ENCODE measurements around the gene C3orf18.

C3orf18 gene

DNA sequence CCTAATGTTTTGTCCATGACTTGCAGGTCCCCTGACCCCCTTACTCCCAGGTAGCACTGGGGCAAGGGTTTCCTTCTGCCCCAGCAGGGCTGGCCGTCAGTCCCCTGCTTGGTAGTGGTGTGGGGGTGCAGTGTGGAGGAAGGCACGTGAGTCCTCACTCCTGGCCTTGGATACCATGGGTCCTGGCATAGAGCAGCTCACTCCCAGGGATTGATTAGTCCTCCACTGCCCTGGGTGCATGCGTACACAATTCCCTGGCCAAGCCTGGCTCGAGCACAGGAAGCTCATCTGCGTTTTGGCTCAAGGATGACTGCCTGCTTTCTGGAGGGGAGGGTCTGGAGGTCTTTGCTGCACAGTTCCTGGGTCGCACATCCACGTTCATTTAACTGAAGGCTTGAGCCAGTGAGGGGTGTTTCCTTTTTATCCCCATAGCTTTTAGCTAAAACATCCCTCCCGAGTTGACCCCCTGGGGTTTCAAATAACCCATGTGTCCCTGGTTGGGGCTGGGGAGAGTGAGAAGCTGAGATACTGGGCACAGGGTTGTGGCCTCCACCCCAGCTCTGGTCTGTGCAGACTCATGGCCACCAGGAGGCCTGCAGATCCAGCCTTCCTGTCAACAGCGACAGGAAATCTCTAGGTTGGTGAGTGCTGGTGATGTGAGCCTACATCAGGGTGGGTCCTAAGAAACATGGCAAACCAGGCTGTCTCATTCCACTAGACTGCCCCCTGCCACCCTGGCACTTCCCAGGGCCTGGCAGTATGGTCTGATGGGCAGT, 13.3 kb upstream of the C3orf18 start:
- DNase-seq (ENCODE audit: low read depth): no peak

DNA sequence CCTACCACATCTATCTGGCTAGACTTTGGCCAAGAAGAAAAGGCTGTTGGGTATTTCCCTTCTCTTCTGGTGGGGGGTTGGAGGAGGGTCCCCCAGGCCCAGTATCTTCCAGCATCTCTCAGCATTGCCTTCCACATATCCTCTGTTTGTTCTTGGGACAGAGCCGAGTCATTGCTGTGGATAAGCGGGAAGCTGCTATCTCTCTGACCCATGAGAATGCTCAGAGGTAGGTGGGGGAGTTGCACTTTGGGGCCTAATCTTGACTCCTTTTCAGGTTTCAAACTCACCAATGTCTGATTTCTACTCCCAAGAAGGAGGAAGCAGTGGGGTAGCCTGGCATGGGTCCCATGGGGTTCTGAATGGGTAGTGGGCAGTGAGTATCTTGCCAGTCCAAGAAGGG, 9.8 kb upstream of the C3orf18 start:
- no peak for DNase-seq (ENCODE audit: low read depth)

- DNase-seq (ENCODE audit: low read depth): peak; percentile 12
Measured at GRCh38 chr3:50575372-50575771, 7.8 kb upstream of the C3orf18 start.

GRCh38 chr3:50574444-50574831, 6.9 kb upstream of the C3orf18 start:
- DNase-seq (ENCODE audit: low read depth): no peak

DNA sequence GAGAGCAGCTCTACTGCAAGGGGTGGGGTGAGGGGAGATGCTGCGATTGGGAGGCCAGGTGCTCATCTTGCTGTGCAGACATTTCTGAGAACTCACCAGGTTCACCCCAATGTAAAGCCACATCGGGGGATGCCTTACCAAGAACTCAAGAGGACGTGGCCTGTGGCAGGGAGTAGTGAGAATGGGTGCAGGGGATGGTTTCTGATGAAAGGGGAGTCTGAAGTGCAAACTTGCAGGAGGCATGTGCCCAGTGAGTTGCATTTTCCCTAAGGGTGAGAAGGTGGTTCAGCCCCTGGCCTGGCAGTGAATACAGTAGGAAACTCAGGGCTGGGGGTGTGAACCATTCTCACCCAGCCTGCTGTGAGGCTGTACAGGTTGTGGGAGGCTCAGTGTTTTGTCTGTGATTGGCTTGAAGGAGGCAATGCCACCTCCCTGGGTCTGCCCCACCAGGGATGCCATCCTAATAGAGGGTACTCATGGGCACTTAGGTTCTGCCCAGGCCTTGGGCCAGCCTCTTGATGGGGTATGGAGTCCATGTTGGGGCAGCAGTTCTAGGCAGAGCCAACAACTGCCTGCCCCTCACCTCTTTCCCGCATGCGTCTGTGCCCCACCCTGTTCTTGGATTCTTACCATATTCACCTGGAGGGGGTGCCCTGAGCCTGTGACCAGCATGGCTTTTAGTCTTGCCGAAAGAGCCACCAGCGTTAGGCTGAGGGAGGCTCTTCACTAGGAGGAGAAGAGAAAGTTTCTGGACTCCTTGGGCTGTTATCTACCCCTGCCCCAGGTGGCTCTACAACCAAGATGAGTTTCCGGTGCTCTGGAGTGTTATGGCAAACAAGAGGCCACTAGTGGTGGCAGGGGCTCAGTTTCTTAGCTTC, 6.3 kb upstream of the C3orf18 start:
- DNase-seq (ENCODE audit: low read depth): no peak

- no peak for DNase-seq (ENCODE audit: low read depth)
Measured at GRCh38 chr3:50572801-50573371, 5.3 kb upstream of the C3orf18 start.

GRCh38 chr3:50572158-50572557, 4.6 kb upstream of the C3orf18 start:
- peak; percentile 57 for DNase-seq (ENCODE audit: low read depth)

GRCh38 chr3:50571486-50571885, 3.9 kb upstream of the C3orf18 start:
- no peak for DNase-seq (ENCODE audit: low read depth)

DNA sequence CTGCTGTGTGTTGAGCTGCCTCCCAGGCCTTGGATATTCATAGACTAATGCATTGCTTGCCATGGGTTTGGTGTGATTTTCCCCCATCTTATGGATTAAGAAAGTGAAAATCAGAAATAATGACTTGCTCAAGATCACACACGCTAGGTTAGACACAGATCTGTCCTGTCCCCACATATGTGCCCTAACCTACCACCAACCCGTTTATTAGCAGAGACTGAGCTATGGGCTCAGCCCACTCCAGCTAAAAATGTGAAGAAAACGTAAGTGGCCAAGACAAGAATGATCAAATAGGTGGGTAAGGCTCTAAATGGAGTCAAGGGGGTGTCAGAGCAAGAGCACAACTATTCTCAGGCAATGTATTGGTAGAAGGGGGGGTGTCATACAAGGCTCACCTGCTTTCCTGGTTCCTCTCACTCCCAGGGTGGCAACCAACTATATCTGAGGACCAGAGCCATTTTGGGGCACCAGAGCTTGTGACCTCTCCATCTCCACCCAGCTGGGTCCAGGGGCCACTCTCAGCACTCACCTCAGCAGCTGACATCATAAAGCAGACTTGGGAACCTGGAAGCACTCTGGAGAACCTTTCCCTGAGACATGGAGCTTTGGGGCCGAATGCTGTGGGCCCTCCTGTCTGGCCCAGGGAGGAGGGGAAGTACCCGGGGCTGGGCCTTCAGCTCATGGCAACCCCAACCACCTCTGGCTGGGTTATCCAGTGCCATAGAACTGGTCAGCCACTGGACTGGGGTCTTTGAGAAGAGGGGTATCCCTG, 3.1 kb upstream of the C3orf18 start:
- DNase-seq (ENCODE audit: low read depth): no peak

DNA sequence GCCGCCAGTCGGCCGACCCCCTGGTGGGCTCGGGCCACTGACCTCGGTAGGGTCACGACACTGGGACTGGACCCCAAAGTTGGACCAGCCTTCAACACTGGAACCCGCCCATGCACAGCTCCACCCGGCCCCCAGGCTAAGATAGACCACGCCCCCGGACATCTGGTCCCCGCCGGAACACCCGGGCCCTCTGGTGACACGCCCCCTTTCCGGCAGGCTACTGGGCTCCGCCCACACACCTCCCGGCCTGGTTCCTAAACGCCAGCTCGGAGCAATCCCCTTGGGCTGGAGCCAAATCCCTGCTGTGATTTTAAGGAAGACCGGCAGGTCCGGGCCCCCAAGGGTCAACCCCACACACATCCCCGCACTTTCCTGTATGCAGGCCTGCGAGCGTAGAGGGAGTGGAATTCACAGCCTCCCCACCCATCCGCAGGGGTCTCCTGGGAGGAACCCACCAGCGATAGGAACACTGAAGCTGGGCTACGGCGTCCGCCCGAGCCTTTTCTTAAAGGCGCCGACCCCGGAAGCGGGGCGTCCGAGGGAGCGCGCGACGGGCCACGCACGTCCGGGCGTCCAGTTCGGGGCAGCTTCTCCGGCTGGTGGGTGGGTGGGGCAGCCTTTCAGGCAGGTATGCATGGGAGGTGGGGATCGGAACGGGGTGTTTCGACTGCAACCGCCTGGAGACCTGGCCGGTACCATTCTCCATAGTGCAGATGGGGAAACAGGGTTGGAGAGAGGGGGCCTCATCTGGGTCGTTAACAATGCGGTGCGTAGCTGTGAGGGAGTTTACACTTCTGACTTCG, 1.6 kb upstream of the C3orf18 start, which contains the start of gene HEMK1:
Gene HEMK1 (plus strand): TSS at position 576 of the 803 bp plus-strand sequence. CDS start 1,583 bp downstream, outside the sequence.
- DNase-seq (ENCODE audit: low read depth): peak; percentile 93

- DNase-seq (ENCODE audit: low read depth): no peak
Measured at GRCh38 chr3:50567011-50567385, 549 bp downstream of the C3orf18 start.

GRCh38 chr3:50564321-50564720, 3.2 kb downstream of the C3orf18 start:
- no peak for DNase-seq (ENCODE audit: low read depth)

DNA sequence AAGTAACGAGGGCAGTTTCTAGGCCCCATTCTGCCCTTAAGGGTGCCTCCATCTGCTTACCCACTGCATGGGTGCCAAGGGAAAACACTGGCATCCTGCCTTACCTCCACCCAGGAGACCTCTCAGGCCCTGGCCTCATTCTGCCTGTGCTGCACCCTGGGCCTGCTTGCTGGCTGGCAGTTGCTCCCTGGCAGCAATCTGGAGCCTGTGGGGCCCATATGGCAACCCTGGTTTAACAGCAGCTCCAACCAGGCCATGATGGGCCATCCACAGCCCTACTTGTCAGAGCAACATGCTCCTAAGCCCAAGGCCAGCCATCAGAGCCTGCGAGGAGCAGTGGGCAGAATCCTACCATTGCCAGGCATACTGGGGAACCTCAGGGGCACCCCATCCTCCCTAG, 3.7 kb downstream of the C3orf18 start:
- no peak for DNase-seq (ENCODE audit: low read depth)

GRCh38 chr3:50562861-50563260, 4.7 kb downstream of the C3orf18 start:
- peak; percentile 61 for DNase-seq (ENCODE audit: low read depth)

DNA sequence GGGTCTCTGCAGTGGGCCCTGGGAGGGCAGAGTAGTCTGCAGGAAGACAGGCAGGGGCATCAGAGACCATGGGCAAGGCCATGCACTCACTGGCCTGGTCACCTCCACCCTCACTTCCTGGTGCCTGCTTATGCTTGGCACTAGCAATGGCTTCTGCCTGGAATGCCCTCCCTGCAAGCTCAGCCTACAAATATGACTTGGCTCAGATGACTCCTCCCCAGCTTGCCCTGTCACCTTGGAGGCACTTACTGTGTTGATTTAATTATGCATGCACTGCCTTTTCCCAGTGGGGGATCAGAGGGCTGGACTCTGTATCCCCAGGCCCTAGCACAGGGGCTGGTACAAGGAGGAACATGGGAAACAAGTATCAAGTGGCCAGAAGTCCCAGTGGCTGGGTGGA, 7.8 kb downstream of the C3orf18 start:
- DNase-seq (ENCODE audit: low read depth): no peak

GRCh38 chr3:50557915-50558314, 9.6 kb downstream of the C3orf18 start:
- no peak for DNase-seq (ENCODE audit: low read depth)

- no peak for DNase-seq (ENCODE audit: low read depth)
Measured at GRCh38 chr3:50557106-50557505, 10.4 kb downstream of the C3orf18 start.

GRCh38 chr3:50554553-50554952, 13.0 kb downstream of the C3orf18 start:
- no peak for DNase-seq (ENCODE audit: low read depth)

- no peak for DNase-seq (ENCODE audit: low read depth)
Measured at GRCh38 chr3:50552598-50552997, 14.9 kb downstream of the C3orf18 start.

- no peak for DNase-seq (ENCODE audit: low read depth)
Measured at GRCh38 chr3:50551681-50552435, 15.7 kb downstream of the C3orf18 start.
